Measurements from ENCODE around the gene OSBPL6. TPM values are rescaled to one million over a fixed set of nuclear protein-coding genes. Genes with fewer than 3 reads are reported as not detected.

Gene OSBPL6
- total and polyA plus RNA-seq, 10 of the 15 experiments (the other 5 are each of a cell fraction or from before 2014, with no cell fraction given) = 0.01 to 0.08 (median 0.03) TPM; not detected in 5

DNA sequence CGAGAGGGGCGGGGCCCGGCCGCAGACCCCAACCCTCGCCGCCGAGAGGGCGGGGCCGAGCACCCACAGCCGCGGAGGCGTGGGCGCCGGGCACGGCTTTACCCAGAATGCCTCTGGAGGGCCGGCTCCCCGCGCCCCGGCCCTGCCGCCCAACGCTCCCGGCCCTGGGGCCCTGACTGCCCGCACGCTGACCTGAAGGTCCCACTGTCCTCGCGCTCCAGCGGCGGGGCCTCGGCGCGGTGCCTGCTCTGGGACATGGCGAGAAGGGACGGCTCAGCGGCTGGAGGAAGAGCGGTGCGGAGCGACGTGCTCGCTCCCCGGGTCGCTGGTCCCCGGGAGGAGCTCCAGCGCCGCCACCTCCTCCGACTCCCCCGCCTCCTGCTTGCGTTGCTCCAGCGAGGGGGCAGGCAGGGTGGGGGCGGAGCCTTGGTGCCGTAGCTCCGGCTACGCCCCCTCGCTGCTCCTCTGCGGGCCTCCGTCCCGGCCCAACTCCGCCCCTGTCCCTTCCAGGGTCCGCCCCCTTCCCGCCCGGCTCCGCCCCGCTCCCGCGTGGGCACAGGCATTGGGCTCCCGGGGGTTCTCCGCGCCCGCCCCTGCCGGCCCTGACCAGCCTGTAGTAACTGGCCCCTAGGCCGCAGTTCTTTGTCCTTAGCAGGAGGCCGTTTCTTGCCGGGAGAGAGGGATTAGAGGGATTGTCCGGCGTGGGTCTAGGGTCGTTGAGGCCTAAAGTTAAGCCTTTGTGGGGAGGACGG lies 256.6 kb downstream of the OSBPL6 start, which contains the start of the genes PJVK and PRKRA (continued):
- TF ChIP-seq, protein P1, sequence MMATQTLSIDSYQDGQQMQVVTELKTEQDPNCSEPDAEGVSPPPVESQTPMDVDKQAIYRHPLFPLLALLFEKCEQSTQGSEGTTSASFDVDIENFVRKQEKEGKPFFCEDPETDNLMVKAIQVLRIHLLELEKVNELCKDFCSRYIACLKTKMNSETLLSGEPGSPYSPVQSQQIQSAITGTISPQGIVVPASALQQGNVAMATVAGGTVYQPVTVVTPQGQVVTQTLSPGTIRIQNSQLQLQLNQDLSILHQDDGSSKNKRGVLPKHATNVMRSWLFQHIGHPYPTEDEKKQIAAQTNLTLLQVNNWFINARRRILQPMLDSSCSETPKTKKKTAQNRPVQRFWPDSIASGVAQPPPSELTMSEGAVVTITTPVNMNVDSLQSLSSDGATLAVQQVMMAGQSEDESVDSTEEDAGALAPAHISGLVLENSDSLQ (IDR thresholded peaks at IDR 0.05) = peak; percentile 44; the same call in 1 of the 2 replicates
- TF ChIP-seq EED (IDR thresholded peaks at IDR 0.05; ENCODE audit: low read depth) = peak; percentile 46; the same call in 1 of the 2 replicates
- TF ChIP-seq, protein P2, sequence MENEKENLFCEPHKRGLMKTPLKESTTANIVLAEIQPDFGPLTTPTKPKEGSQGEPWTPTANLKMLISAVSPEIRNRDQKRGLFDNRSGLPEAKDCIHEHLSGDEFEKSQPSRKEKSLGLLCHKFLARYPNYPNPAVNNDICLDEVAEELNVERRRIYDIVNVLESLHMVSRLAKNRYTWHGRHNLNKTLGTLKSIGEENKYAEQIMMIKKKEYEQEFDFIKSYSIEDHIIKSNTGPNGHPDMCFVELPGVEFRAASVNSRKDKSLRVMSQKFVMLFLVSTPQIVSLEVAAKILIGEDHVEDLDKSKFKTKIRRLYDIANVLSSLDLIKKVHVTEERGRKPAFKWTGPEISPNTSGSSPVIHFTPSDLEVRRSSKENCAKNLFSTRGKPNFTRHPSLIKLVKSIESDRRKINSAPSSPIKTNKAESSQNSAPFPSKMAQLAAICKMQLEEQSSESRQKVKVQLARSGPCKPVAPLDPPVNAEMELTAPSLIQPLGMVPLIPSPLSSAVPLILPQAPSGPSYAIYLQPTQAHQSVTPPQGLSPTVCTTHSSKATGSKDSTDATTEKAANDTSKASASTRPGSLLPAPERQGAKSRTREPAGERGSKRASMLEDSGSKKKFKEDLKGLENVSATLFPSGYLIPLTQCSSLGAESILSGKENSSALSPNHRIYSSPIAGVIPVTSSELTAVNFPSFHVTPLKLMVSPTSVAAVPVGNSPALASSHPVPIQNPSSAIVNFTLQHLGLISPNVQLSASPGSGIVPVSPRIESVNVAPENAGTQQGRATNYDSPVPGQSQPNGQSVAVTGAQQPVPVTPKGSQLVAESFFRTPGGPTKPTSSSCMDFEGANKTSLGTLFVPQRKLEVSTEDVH (IDR thresholded peaks at IDR 0.05; ENCODE audit: low read depth, partially characterized antibody) = no peak
- TF ChIP-seq, protein P3, sequence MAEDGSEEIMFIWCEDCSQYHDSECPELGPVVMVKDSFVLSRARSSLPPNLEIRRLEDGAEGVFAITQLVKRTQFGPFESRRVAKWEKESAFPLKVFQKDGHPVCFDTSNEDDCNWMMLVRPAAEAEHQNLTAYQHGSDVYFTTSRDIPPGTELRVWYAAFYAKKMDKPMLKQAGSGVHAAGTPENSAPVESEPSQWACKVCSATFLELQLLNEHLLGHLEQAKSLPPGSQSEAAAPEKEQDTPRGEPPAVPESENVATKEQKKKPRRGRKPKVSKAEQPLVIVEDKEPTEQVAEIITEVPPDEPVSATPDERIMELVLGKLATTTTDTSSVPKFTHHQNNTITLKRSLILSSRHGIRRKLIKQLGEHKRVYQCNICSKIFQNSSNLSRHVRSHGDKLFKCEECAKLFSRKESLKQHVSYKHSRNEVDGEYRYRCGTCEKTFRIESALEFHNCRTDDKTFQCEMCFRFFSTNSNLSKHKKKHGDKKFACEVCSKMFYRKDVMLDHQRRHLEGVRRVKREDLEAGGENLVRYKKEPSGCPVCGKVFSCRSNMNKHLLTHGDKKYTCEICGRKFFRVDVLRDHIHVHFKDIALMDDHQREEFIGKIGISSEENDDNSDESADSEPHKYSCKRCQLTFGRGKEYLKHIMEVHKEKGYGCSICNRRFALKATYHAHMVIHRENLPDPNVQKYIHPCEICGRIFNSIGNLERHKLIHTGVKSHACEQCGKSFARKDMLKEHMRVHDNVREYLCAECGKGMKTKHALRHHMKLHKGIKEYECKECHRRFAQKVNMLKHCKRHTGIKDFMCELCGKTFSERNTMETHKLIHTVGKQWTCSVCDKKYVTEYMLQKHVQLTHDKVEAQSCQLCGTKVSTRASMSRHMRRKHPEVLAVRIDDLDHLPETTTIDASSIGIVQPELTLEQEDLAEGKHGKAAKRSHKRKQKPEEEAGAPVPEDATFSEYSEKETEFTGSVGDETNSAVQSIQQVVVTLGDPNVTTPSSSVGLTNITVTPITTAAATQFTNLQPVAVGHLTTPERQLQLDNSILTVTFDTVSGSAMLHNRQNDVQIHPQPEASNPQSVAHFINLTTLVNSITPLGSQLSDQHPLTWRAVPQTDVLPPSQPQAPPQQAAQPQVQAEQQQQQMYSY (CRISPR knock-in tag; IDR thresholded peaks at IDR 0.05) = 0 out of 2 replicates have a peak, but pooled peaks have one; percentile 27
- TF ChIP-seq, protein P4, sequence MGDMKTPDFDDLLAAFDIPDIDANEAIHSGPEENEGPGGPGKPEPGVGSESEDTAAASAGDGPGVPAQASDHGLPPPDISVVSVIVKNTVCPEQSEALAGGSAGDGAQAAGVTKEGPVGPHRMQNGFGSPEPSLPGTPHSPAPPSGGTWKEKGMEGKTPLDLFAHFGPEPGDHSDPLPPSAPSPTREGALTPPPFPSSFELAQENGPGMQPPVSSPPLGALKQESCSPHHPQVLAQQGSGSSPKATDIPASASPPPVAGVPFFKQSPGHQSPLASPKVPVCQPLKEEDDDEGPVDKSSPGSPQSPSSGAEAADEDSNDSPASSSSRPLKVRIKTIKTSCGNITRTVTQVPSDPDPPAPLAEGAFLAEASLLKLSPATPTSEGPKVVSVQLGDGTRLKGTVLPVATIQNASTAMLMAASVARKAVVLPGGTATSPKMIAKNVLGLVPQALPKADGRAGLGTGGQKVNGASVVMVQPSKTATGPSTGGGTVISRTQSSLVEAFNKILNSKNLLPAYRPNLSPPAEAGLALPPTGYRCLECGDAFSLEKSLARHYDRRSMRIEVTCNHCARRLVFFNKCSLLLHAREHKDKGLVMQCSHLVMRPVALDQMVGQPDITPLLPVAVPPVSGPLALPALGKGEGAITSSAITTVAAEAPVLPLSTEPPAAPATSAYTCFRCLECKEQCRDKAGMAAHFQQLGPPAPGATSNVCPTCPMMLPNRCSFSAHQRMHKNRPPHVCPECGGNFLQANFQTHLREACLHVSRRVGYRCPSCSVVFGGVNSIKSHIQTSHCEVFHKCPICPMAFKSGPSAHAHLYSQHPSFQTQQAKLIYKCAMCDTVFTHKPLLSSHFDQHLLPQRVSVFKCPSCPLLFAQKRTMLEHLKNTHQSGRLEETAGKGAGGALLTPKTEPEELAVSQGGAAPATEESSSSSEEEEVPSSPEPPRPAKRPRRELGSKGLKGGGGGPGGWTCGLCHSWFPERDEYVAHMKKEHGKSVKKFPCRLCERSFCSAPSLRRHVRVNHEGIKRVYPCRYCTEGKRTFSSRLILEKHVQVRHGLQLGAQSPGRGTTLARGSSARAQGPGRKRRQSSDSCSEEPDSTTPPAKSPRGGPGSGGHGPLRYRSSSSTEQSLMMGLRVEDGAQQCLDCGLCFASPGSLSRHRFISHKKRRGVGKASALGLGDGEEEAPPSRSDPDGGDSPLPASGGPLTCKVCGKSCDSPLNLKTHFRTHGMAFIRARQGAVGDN (IDR thresholded peaks at IDR 0.05) = peak; percentile 74; the same call in 1 of the 2 replicates
- 0 out of 4 replicates have a peak, but pooled peaks of 1 of the 2 experiments have one; percentile 2 for TF ChIP-seq EP300 (IDR thresholded peaks at IDR 0.05; ENCODE audit: borderline replicate concordance in 1 of 2, control insufficient read depth in 1 of 2, low read depth in 2 of 2, low read length in 2 of 2)
- TF ChIP-seq, protein P5, sequence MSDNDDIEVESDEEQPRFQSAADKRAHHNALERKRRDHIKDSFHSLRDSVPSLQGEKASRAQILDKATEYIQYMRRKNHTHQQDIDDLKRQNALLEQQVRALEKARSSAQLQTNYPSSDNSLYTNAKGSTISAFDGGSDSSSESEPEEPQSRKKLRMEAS (IDR thresholded peaks at IDR 0.05; ENCODE audit: low read depth, low read length) = no peak; the same call in 1 of the 2 replicates
- TF ChIP-seq, protein P6, sequence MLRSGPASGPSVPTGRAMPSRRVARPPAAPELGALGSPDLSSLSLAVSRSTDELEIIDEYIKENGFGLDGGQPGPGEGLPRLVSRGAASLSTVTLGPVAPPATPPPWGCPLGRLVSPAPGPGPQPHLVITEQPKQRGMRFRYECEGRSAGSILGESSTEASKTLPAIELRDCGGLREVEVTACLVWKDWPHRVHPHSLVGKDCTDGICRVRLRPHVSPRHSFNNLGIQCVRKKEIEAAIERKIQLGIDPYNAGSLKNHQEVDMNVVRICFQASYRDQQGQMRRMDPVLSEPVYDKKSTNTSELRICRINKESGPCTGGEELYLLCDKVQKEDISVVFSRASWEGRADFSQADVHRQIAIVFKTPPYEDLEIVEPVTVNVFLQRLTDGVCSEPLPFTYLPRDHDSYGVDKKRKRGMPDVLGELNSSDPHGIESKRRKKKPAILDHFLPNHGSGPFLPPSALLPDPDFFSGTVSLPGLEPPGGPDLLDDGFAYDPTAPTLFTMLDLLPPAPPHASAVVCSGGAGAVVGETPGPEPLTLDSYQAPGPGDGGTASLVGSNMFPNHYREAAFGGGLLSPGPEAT (IDR thresholded peaks at IDR 0.05; ENCODE audit: low read depth) = no peak; the same call in none of the 2 replicates
- peak; percentile 75 for TF ChIP-seq IKZF1 (conservative IDR thresholded peaks at IDR 0.05)
- peak; percentile 18; the same call in 1 of the 2 replicates for TF ChIP-seq PAX5 (IDR thresholded peaks at IDR 0.05; ENCODE audit: borderline replicate concordance, low read depth, low read length)
- TF ChIP-seq PML (IDR thresholded peaks at IDR 0.05; ENCODE audit: low read length) = peak; percentile 58
- peak; percentile 95 for TF ChIP-seq POLR2A (IDR thresholded peaks at IDR 0.05; ENCODE audit: low read depth, low read length)
- TF ChIP-seq CREM (IDR thresholded peaks at IDR 0.05; ENCODE audit: low read depth) = peak; percentile 47; the same call in 1 of the 2 replicates
- TF ChIP-seq GATAD2B (conservative IDR thresholded peaks at IDR 0.05; ENCODE audit: low read depth) = peak; percentile 91
